Muscle layer of colon (tissue), 2 donors: ENCODE data around the gene TMEM243.
"Not testable (repeated sequence)": the region's sequence is repeated elsewhere in the genome, so short reads cannot be mapped to it uniquely, and the experiment has no call there.

Experiments
- H3K27ac ChIP-seq: one replicate; pipeline ENCODE4 v1.7.0; 2013; ENCODE audit warnings: low read depth, mild to moderate bottlenecking, low read length, moderate library complexity
- H3K27me3 ChIP-seq, 2 donors: one replicate each; pipeline ENCODE4 v1.7.0; 2013; ENCODE audit warnings: low read length in 2 of 2, mild to moderate bottlenecking in 2 of 2; ENCODE audit not compliant: insufficient read depth in 2 of 2, control insufficient read depth in 1 of 2
- H3K36me3 ChIP-seq: one replicate; pipeline ENCODE4 v1.7.0; 2013; ENCODE audit warnings: mild to moderate bottlenecking, low read length; ENCODE audit not compliant: insufficient read depth
- H3K4me1 ChIP-seq: one replicate; pipeline ENCODE4 v1.7.0; 2013; ENCODE audit warnings: mild to moderate bottlenecking, low read length; ENCODE audit not compliant: insufficient read depth
- H3K4me3 ChIP-seq, 2 donors: one replicate each; pipeline ENCODE4 v1.7.0; 2013; ENCODE audit warnings: low read length in 2 of 2, low read depth in 1 of 2, mild to moderate bottlenecking in 1 of 2, moderate library complexity in 1 of 2
- H3K9ac ChIP-seq: one replicate; pipeline ENCODE4 v1.7.0; 2013; ENCODE audit warnings: low read length
- H3K9me3 ChIP-seq: one replicate; pipeline ENCODE4 v1.7.0; 2013; ENCODE audit warnings: mild to moderate bottlenecking, low read length
- donor health status: abdominal sarcoma.
- donor health status: Adenocarcinoma of cecum.

Gene TMEM243

GRCh38 chr7:87219545-87220025 is at the start of gene TMEM243:
Gene TMEM243 (minus strand): TSS chr7:87219732. CDS start chr7:87219503, 229 bp downstream.
- Histone ChIP-seq H3K36me3 (no peaks in the 10 kb centered on the region), H3K27me3 (no peaks in the 10 kb centered on the region), H3K9ac (peak within 1 kb of the TSS; percentile 49), H3K4me1 (peaks cover 16% of the 10 kb centered on the region), H3K4me3 (peak within 1 kb of the TSS; percentile 78 to 92), H3K9me3 (no peaks in the 10 kb centered on the region), H3K27ac (peak within 1 kb of the TSS; percentile 81)

- Histone ChIP-seq H3K9ac (no peak overlapping the region), H3K27me3 (no peaks in the 10 kb centered on the region), H3K27ac (no peak overlapping the region), H3K4me1 (no peaks in the 10 kb centered on the region), H3K9me3 (no peaks in the 10 kb centered on the region), H3K36me3 (no peaks in the 10 kb centered on the region), H3K4me3 (no peak overlapping the region)
Measured at GRCh38 chr7:87267239-87267900, 47.8 kb upstream of the TMEM243 start.

GRCh38 chr7:87263537-87263936 is 44.0 kb upstream of the TMEM243 start:
- no peak overlapping the region for H3K4me3 ChIP-seq
- H3K27ac ChIP-seq = no peak overlapping the region
- H3K4me1 ChIP-seq = no peaks in the 10 kb centered on the region
- H3K9ac ChIP-seq = no peak overlapping the region
- no peaks in the 10 kb centered on the region for H3K36me3 ChIP-seq
- no peaks in the 10 kb centered on the region for H3K9me3 ChIP-seq
- no peaks in the 10 kb centered on the region for H3K27me3 ChIP-seq

GRCh38 chr7:87253589-87254087 is 34.1 kb upstream of the TMEM243 start:
- H3K36me3 ChIP-seq = no peaks in the 10 kb centered on the region
- no peak overlapping the region for H3K4me3 ChIP-seq
- no peak overlapping the region for H3K27ac ChIP-seq
- H3K27me3 ChIP-seq = no peaks in the 10 kb centered on the region
- no peak overlapping the region for H3K9ac ChIP-seq
- H3K9me3 ChIP-seq = no peaks in the 10 kb centered on the region
- no peaks in the 10 kb centered on the region for H3K4me1 ChIP-seq

GRCh38 chr7:87245671-87246070 is 26.1 kb upstream of the TMEM243 start:
- H3K9ac ChIP-seq = not testable (repeated sequence)

GRCh38 chr7:87238464-87239051 is 19.0 kb upstream of the TMEM243 start:
- not testable (repeated sequence) for H3K27ac ChIP-seq, H3K9me3 ChIP-seq, H3K27me3 ChIP-seq, H3K4me1 ChIP-seq, H3K36me3 ChIP-seq, H3K4me3 ChIP-seq, H3K9ac ChIP-seq

More at GRCh38 chr7:87245671-87246070, 26.1 kb upstream of the TMEM243 start:
- not testable (repeated sequence) for H3K27me3 ChIP-seq, H3K9me3 ChIP-seq, H3K36me3 ChIP-seq, H3K4me3 ChIP-seq, H3K27ac ChIP-seq, H3K4me1 ChIP-seq

GRCh38 chr7:87234949-87235348 is 15.4 kb upstream of the TMEM243 start:
- H3K36me3 ChIP-seq = no peaks in the 10 kb centered on the region
- no peak overlapping the region for H3K27ac ChIP-seq
- H3K4me1 ChIP-seq = peaks cover 4% of the 10 kb centered on the region
- no peaks in the 10 kb centered on the region for H3K9me3 ChIP-seq
- no peaks in the 10 kb centered on the region for H3K27me3 ChIP-seq
- H3K4me3 ChIP-seq = no peak overlapping the region
- H3K9ac ChIP-seq = no peak overlapping the region

- Histone ChIP-seq H3K9me3 (no peaks in the 10 kb centered on the region), H3K36me3 (no peaks in the 10 kb centered on the region), H3K4me1 (peaks cover 4% of the 10 kb centered on the region), H3K4me3 (no peak overlapping the region), H3K27me3 (no peaks in the 10 kb centered on the region), H3K27ac (no peak overlapping the region), H3K9ac (no peak overlapping the region)
Measured at GRCh38 chr7:87231711-87232110, 12.2 kb upstream of the TMEM243 start.

GRCh38 chr7:87231258-87231657 is 11.7 kb upstream of the TMEM243 start:
- Histone ChIP-seq H3K4me3 (no peak overlapping the region), H3K27ac (no peak overlapping the region), H3K27me3 (no peaks in the 10 kb centered on the region), H3K4me1 (peaks cover 4% of the 10 kb centered on the region), H3K36me3 (no peaks in the 10 kb centered on the region), H3K9ac (no peak overlapping the region), H3K9me3 (no peaks in the 10 kb centered on the region)

GRCh38 chr7:87226495-87226894 is 7.0 kb upstream of the TMEM243 start:
- Histone ChIP-seq H3K27ac (no peak overlapping the region), H3K9me3 (no peaks in the 10 kb centered on the region), H3K4me3 (no peak overlapping the region), H3K36me3 (no peaks in the 10 kb centered on the region), H3K9ac (no peak overlapping the region), H3K4me1 (peaks cover 4% of the 10 kb centered on the region), H3K27me3 (no peaks in the 10 kb centered on the region)

- H3K4me1 ChIP-seq = peaks cover 6% of the 10 kb centered on the region
- no peaks in the 10 kb centered on the region for H3K36me3 ChIP-seq
- no peak overlapping the region for H3K9ac ChIP-seq
- no peaks in the 10 kb centered on the region for H3K9me3 ChIP-seq
- H3K27me3 ChIP-seq = no peaks in the 10 kb centered on the region
- no peak overlapping the region for H3K4me3 ChIP-seq
- no peak overlapping the region for H3K27ac ChIP-seq
Measured at GRCh38 chr7:87225696-87226095, 6.2 kb upstream of the TMEM243 start.

- H3K27ac ChIP-seq = no peak overlapping the region
- no peaks in the 10 kb centered on the region for H3K27me3 ChIP-seq
- no peak overlapping the region for H3K4me3 ChIP-seq
- H3K4me1 ChIP-seq = peaks cover 7% of the 10 kb centered on the region
- H3K9me3 ChIP-seq = no peaks in the 10 kb centered on the region
- H3K36me3 ChIP-seq = no peaks in the 10 kb centered on the region
- H3K9ac ChIP-seq = no peak overlapping the region
Measured at GRCh38 chr7:87223666-87224065, 4.1 kb upstream of the TMEM243 start.
